HCT116 (cell line): ENCODE data around the gene CMBL.

Experiments used
- ATF3 ChIP-seq: IDR thresholded peaks from 2 replicates; pipeline ENCODE4 v1.6.1; 2012
- CTCF ChIP-seq, 3 experiments: fragments of 200-600 bp in 1 of 3; sonication (generic) in 1 of 3; IDR thresholded peaks in 2 of 3; conservative IDR thresholded peaks in 1 of 3; 2 replicates each; pipeline ENCODE4 v1.5.1; 2012 to 2017; ENCODE audit warnings: low read depth in 2 of 3, low read length in 2 of 3, antibody characterized with exemption in 1 of 3, borderline replicate concordance in 1 of 3, control low read depth in 1 of 3, mild to moderate bottlenecking in 1 of 3, mixed read lengths in 1 of 3, mixed run types in 1 of 3, moderate library complexity in 1 of 3; ENCODE audit not compliant: insufficient read depth in 1 of 3
- EZH2 ChIP-seq: fragments of 200-600 bp; sonication (generic); IDR thresholded peaks from 2 replicates; pipeline ENCODE4 v1.6.1; 2017; ENCODE audit warnings: antibody characterized with exemption, mixed run types
- JUND ChIP-seq: IDR thresholded peaks from 2 replicates; pipeline ENCODE4 v1.6.1; 2012
- MAX ChIP-seq: IDR thresholded peaks from 2 replicates; pipeline ENCODE4 v1.6.1; 2012
- POLR2A ChIP-seq: IDR thresholded peaks from 2 replicates; pipeline ENCODE4 v1.7.0; 2011; ENCODE audit warnings: borderline replicate concordance; ENCODE audit not compliant: insufficient read depth, insufficient read length; ENCODE audit errors: extremely low read depth
- POLR2AphosphoS5 ChIP-seq: IDR thresholded peaks from 2 replicates; pipeline ENCODE4 v1.6.1; 2011; ENCODE audit warnings: mild to moderate bottlenecking, low read depth, low read length, moderate library complexity
- REST ChIP-seq: IDR thresholded peaks from 2 replicates; pipeline ENCODE4 v1.6.1; 2012; ENCODE audit warnings: low read depth

GRCh38 chr5:10354048-10354872, 46.6 kb upstream of the CMBL start:
- TF ChIP-seq POLR2A: no peak
- TF ChIP-seq REST: no peak
- no peak for TF ChIP-seq CTCF (IDR thresholded peaks at IDR 0.05 in 2 of 3, conservative IDR thresholded peaks at IDR 0.05 in 1 of 3; ENCODE audit: borderline replicate concordance in 1 of 3, insufficient read depth in 1 of 3, low read depth in 2 of 3, low read length in 2 of 3)
- TF ChIP-seq ATF3: no peak
- no peak for TF ChIP-seq JUND
- no peak for TF ChIP-seq EZH2
- TF ChIP-seq MAX: no peak
- TF ChIP-seq POLR2AphosphoS5: no peak
